Measurements from ENCODE around the gene KRT73.

DNA sequence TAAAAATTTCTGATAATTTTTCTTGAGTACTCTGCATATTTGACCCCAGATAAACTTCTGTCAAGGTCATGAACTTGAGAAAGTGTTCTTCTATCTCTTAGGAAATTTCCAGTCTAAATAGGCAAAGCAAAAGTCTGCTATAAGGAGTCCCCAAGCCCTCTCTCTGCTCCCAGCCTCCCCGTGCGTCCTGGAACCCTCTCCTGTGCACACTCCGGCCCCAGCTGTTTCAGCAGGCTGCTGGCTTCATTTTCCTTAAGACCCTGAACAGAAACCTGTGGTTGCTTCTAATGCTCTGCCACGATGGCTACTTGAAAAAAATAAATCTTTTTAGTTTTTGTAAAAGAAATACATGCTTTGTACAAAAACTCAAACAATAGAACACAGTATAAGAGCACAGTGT, 18.9 kb upstream of the KRT73 start:
- TF ChIP-seq POLR2A (IDR thresholded peaks at IDR 0.05; ENCODE audit: low read depth, low read length) (no peak), POLR2AphosphoS5 (IDR thresholded peaks at IDR 0.05; ENCODE audit: insufficient read depth, low read depth, low read length) (no peak), JUN (IDR thresholded peaks at IDR 0.05; ENCODE audit: borderline replicate concordance, insufficient read depth, insufficient read length, low read depth) (no peak), EZH2 (IDR thresholded peaks at IDR 0.05; ENCODE audit: borderline replicate concordance, low read depth, low read length, severe bottlenecking) (no peak), MYC (IDR thresholded peaks at IDR 0.05; ENCODE audit: low read depth, low read length) (no peak), FOS (IDR thresholded peaks at IDR 0.05; ENCODE audit: borderline replicate concordance, insufficient read depth, low read length) (no peak)
- TF ChIP-seq, protein P1, sequence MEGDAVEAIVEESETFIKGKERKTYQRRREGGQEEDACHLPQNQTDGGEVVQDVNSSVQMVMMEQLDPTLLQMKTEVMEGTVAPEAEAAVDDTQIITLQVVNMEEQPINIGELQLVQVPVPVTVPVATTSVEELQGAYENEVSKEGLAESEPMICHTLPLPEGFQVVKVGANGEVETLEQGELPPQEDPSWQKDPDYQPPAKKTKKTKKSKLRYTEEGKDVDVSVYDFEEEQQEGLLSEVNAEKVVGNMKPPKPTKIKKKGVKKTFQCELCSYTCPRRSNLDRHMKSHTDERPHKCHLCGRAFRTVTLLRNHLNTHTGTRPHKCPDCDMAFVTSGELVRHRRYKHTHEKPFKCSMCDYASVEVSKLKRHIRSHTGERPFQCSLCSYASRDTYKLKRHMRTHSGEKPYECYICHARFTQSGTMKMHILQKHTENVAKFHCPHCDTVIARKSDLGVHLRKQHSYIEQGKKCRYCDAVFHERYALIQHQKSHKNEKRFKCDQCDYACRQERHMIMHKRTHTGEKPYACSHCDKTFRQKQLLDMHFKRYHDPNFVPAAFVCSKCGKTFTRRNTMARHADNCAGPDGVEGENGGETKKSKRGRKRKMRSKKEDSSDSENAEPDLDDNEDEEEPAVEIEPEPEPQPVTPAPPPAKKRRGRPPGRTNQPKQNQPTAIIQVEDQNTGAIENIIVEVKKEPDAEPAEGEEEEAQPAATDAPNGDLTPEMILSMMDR (IDR thresholded peaks at IDR 0.05; ENCODE audit: extremely low read depth in 1 of 2, insufficient read depth in 1 of 2, low read depth in 1 of 2, low read length in 2 of 2): no peak
- TF ChIP-seq, protein P2, sequence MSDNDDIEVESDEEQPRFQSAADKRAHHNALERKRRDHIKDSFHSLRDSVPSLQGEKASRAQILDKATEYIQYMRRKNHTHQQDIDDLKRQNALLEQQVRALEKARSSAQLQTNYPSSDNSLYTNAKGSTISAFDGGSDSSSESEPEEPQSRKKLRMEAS (IDR thresholded peaks at IDR 0.05; ENCODE audit: insufficient read depth, insufficient read length): no peak
